ENCODE measurements around the gene HTR3D.

Gene HTR3D

DNA sequence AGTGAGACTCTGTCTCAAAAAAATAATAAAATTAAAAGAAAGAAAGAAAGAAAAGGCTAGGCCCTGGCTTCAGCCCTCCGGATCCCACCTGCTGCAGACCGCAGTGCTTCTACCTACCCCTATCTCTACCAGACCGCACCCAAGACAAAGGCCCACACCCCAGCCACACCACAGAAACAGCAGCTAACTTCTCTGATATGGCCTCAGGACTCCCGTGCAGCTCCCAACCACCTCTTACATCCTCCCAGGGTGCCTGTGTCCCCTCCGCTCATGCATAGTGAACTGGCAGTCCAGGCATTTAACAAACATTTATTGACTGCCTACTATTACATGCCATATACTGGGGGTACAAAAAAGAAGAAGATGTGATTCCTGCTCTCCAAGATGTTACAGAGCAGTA is 14.5 kb downstream of the HTR3D start:
- no peak overlapping the region for H3K27ac ChIP-seq (ENCODE audit: low read depth, low read length, poor library complexity, severe bottlenecking)
- H3K4me2 ChIP-seq (ENCODE audit: low read length) = no peak overlapping the region
- H4K20me1 ChIP-seq (ENCODE audit: insufficient read depth, low read length) = no peaks in the 10 kb centered on the region
- no peaks in the 10 kb centered on the region for H3K79me2 ChIP-seq (ENCODE audit: insufficient read depth, low read length)
- H3K27me3 ChIP-seq (ENCODE audit: insufficient read depth, low read length) = no peaks in the 10 kb centered on the region; the same call in 1 of the 2 replicates
- no peaks in the 10 kb centered on the region for H3K9me3 ChIP-seq (ENCODE audit: low read length)
- no peak overlapping the region for H3K4me3 ChIP-seq (ENCODE audit: low read depth, low read length, poor library complexity, severe bottlenecking)
- no peaks in the 10 kb centered on the region for H3K9me2 ChIP-seq (ENCODE audit: low read depth, low read length)
- no peak overlapping the region for H2AFZ ChIP-seq (ENCODE audit: low read length)
- H3K36me3 ChIP-seq (ENCODE audit: insufficient read depth, low read length) = no peaks in the 10 kb centered on the region
- H3F3A ChIP-seq (ENCODE audit: insufficient read depth, low read length) = no peaks in the 10 kb centered on the region
- H3K4me1 ChIP-seq (ENCODE audit: insufficient read depth, low read length, severe bottlenecking) = no peaks in the 10 kb centered on the region
- no peak overlapping the region for H3K9ac ChIP-seq (ENCODE audit: low read length)
- no peak for TF ChIP-seq EZH2 (IDR thresholded peaks at IDR 0.05; ENCODE audit: borderline replicate concordance, low read length)

DNA sequence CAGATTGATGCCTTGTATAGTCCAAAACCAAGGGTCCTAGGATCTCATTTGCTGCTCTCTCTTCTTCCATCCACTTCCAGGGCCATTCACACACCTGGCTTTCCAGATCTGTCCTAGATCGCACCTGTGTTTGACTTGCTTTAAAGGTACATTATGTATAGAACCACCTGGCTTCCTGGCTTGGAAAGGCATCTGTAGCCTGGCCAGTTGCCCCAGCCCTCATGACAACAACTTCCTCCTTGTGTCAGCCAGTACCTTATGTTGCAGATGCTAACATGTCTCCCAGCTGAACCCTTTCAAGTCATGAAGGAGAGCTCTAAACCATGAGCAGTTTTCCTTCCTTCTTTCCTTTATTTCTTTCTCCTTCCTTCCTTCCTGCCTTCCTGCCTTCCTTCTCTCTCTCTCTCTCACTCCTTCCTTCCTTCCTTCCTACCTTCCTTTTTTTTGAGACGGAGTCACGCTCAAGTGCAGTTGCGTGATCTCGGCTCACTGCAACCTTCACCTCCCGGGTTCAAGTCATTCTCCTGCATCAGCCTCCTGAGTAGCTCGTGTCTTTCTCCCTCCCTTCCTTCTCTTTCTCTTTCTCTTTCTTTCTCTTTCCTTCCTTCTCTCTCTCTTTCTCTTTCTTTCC is 18.8 kb downstream of the HTR3D start:
- H3K79me2 ChIP-seq (ENCODE audit: insufficient read depth, low read length) = no peaks in the 10 kb centered on the region
- TF ChIP-seq, protein P1, sequence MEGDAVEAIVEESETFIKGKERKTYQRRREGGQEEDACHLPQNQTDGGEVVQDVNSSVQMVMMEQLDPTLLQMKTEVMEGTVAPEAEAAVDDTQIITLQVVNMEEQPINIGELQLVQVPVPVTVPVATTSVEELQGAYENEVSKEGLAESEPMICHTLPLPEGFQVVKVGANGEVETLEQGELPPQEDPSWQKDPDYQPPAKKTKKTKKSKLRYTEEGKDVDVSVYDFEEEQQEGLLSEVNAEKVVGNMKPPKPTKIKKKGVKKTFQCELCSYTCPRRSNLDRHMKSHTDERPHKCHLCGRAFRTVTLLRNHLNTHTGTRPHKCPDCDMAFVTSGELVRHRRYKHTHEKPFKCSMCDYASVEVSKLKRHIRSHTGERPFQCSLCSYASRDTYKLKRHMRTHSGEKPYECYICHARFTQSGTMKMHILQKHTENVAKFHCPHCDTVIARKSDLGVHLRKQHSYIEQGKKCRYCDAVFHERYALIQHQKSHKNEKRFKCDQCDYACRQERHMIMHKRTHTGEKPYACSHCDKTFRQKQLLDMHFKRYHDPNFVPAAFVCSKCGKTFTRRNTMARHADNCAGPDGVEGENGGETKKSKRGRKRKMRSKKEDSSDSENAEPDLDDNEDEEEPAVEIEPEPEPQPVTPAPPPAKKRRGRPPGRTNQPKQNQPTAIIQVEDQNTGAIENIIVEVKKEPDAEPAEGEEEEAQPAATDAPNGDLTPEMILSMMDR (IDR thresholded peaks at IDR 0.05; ENCODE audit: low read length) = no peak
- no peak for TF ChIP-seq EZH2 (IDR thresholded peaks at IDR 0.05; ENCODE audit: borderline replicate concordance, low read length)
- H3K4me1 ChIP-seq (ENCODE audit: insufficient read depth, low read length, severe bottlenecking) = no peaks in the 10 kb centered on the region
- H2AFZ ChIP-seq (ENCODE audit: low read length) = no peak overlapping the region
- no peaks in the 10 kb centered on the region for H4K20me1 ChIP-seq (ENCODE audit: insufficient read depth, low read length)
- H3K9me2 ChIP-seq (ENCODE audit: low read depth, low read length) = no peaks in the 10 kb centered on the region
- no peak overlapping the region for H3K27ac ChIP-seq (ENCODE audit: low read depth, low read length, poor library complexity, severe bottlenecking)
- no peaks in the 10 kb centered on the region; the same call in 1 of the 2 replicates for H3K27me3 ChIP-seq (ENCODE audit: insufficient read depth, low read length)
- H3K4me2 ChIP-seq (ENCODE audit: low read length) = no peak overlapping the region
- H3K9me3 ChIP-seq (ENCODE audit: low read length) = no peaks in the 10 kb centered on the region
- H3K36me3 ChIP-seq (ENCODE audit: insufficient read depth, low read length) = no peaks in the 10 kb centered on the region
- H3F3A ChIP-seq (ENCODE audit: insufficient read depth, low read length) = no peaks in the 10 kb centered on the region
- no peak overlapping the region for H3K4me3 ChIP-seq (ENCODE audit: low read depth, low read length, poor library complexity, severe bottlenecking)
- H3K9ac ChIP-seq (ENCODE audit: low read length) = no peak overlapping the region

DNA sequence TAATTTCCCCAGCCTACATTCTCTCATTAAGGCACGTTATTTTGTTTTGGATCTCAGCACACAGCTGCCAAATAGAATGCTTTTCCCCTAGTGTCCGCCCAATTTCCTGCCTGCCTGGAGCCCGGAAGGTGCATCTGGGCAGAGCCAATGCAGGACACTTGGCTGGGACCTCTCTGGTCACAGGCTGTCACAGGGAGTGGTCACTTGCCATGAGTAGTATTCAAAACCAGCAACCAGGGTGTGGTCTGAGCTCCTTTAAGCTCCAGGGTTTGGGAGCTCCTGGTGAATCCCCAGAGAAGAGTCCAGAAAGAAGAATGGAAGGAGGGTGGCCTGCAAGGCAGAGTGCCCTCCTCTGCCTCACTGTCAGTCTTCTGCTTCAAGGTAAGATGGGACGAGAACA is 21.2 kb downstream of the HTR3D start, which contains the start of gene HTR3C:
HTR3C (plus strand) TSS at position 281 of the 400 bp plus-strand sequence; CDS start at position 315, 34 bp downstream.
- no peaks in the 10 kb centered on the region for H3K9me2 ChIP-seq (ENCODE audit: low read depth, low read length)
- H3K4me2 ChIP-seq (ENCODE audit: low read length) = no peak within 1 kb of the TSS
- H3K27me3 ChIP-seq (ENCODE audit: insufficient read depth, low read length) = no peaks in the 10 kb centered on the region; the same call in 1 of the 2 replicates
- H3K4me3 ChIP-seq (ENCODE audit: low read depth, low read length, poor library complexity, severe bottlenecking) = no peak within 1 kb of the TSS
- no peaks in the 10 kb centered on the region for H3K4me1 ChIP-seq (ENCODE audit: insufficient read depth, low read length, severe bottlenecking)
- no peak within 1 kb of the TSS for H3K9ac ChIP-seq (ENCODE audit: low read length)
- no peak within 1 kb of the TSS for H2AFZ ChIP-seq (ENCODE audit: low read length)
- no peak within 1 kb of the TSS for H3K27ac ChIP-seq (ENCODE audit: low read depth, low read length, poor library complexity, severe bottlenecking)
- no peak for TF ChIP-seq EZH2 (IDR thresholded peaks at IDR 0.05; ENCODE audit: borderline replicate concordance, low read length)
- TF ChIP-seq, protein P1 (IDR thresholded peaks at IDR 0.05; ENCODE audit: low read length) = no peak
- no peaks in the 10 kb centered on the region for H4K20me1 ChIP-seq (ENCODE audit: insufficient read depth, low read length)
- H3K9me3 ChIP-seq (ENCODE audit: low read length) = no peaks in the 10 kb centered on the region
- H3F3A ChIP-seq (ENCODE audit: insufficient read depth, low read length) = no peaks in the 10 kb centered on the region
- H3K79me2 ChIP-seq (ENCODE audit: insufficient read depth, low read length) = no peaks in the 10 kb centered on the region
- H3K36me3 ChIP-seq (ENCODE audit: insufficient read depth, low read length) = no peaks in the 10 kb centered on the region

DNA sequence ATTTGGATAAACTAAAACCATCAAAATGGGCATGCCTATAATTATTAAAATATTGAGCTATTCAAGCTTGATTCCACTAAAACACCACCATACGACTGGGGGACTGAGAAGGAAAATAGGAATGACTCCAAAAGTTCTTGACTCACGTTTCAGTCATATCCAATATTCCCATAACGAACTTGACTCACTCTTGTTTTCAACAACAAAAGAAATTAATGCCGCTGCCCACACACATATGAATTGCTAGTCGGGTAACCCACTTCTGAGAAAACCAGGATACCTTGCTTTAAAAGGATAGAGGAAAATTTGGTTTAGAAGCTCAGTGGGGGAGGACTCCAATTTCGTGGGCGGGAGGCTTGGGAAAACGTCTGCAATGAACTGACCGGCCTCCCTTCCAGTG is 26.5 kb downstream of the HTR3D start:
- TF ChIP-seq EZH2 (IDR thresholded peaks at IDR 0.05; ENCODE audit: borderline replicate concordance, low read length) = no peak
- TF ChIP-seq, protein P1 (IDR thresholded peaks at IDR 0.05; ENCODE audit: low read length) = no peak
- Histone ChIP-seq H3K27ac (ENCODE audit: low read depth, low read length, poor library complexity, severe bottlenecking) (no peak overlapping the region), H2AFZ (ENCODE audit: low read length) (no peak overlapping the region), H3K9me3 (ENCODE audit: low read length) (no peaks in the 10 kb centered on the region), H3K4me2 (ENCODE audit: low read length) (no peak overlapping the region), H3K4me3 (ENCODE audit: low read depth, low read length, poor library complexity, severe bottlenecking) (no peak overlapping the region), H4K20me1 (ENCODE audit: insufficient read depth, low read length) (no peaks in the 10 kb centered on the region), H3K79me2 (ENCODE audit: insufficient read depth, low read length) (no peaks in the 10 kb centered on the region), H3K9me2 (ENCODE audit: low read depth, low read length) (no peaks in the 10 kb centered on the region), H3K4me1 (ENCODE audit: insufficient read depth, low read length, severe bottlenecking) (no peaks in the 10 kb centered on the region), H3F3A (ENCODE audit: insufficient read depth, low read length) (no peaks in the 10 kb centered on the region), H3K36me3 (ENCODE audit: insufficient read depth, low read length) (no peaks in the 10 kb centered on the region), H3K27me3 (ENCODE audit: insufficient read depth, low read length) (peaks cover 4% of the 10 kb centered on the region; the same call in 1 of the 2 replicates), H3K9ac (ENCODE audit: low read length) (no peak overlapping the region)

Data from OCI-LY1 (cell line).